Measurements from ENCODE around the gene LHPP.

GRCh38 chr10:124602646-124603365, 141.2 kb downstream of the LHPP start:
- TF ChIP-seq, protein P1, sequence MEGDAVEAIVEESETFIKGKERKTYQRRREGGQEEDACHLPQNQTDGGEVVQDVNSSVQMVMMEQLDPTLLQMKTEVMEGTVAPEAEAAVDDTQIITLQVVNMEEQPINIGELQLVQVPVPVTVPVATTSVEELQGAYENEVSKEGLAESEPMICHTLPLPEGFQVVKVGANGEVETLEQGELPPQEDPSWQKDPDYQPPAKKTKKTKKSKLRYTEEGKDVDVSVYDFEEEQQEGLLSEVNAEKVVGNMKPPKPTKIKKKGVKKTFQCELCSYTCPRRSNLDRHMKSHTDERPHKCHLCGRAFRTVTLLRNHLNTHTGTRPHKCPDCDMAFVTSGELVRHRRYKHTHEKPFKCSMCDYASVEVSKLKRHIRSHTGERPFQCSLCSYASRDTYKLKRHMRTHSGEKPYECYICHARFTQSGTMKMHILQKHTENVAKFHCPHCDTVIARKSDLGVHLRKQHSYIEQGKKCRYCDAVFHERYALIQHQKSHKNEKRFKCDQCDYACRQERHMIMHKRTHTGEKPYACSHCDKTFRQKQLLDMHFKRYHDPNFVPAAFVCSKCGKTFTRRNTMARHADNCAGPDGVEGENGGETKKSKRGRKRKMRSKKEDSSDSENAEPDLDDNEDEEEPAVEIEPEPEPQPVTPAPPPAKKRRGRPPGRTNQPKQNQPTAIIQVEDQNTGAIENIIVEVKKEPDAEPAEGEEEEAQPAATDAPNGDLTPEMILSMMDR (IDR thresholded peaks at IDR 0.05), result no peak
- no peak for TF ChIP-seq EP300 (IDR thresholded peaks at IDR 0.05; ENCODE audit: low read depth)

Data from transverse colon (tissue), 3 donors.